HepG2 (cell line): ENCODE data around the gene CST8. TPM values are rescaled to one million over a fixed set of nuclear protein-coding genes. Genes with fewer than 3 reads are reported as not detected.

ENCODE experiments used
- ATAC-seq: fragments of 200-7000 bp; cut with Tn5 transposase; 3 replicates; pipeline ENCODE4 v1.9.1; 2020; ENCODE audit warnings: mild to moderate bottlenecking, moderate library complexity
- BruUV-seq: library from RNA; stranded (reverse); fragments of 400-500 nt; replicated peaks from 2 replicates; lab custom pipeline; 2021; lab: Mats Ljungman, UMichigan
- CTCF ChIA-PET: fragments of 300-600 bp; formaldehyde crosslinking; extraction: SDS; loops from one replicate; lab custom pipeline; 2021; ENCODE audit warnings: low total read pairs, inconsistent platforms, low intra/inter-chr PET ratio; lab: Yijun Ruan, JAX
- POLR2A ChIA-PET: fragments of 350-600 bp; sonication (Branson Sonifier 250); formaldehyde crosslinking; loops from one replicate; lab custom pipeline; 2020; ENCODE audit warnings: antibody characterized with exemption, inconsistent platforms; lab: Yijun Ruan, JAX
- DNase-seq: peaks from one replicate; pipeline ENCODE4 v3.0.0-alpha.2; 2015; ENCODE audit warnings: low spot score
- FAIRE-seq: peaks from 3 replicates; lab custom pipeline; 2011; peaks lifted over from hg19 to GRCh38; lab: Jason Lieb, UNC
- H2AFZ ChIP-seq: one replicate; pipeline ENCODE4 v1.6.1; 2011; ENCODE audit warnings: low read length, inconsistent platforms
- H3K27ac ChIP-seq: fragments of 300-600 bp; 3 replicates; pipeline ENCODE4 v1.8.0; 2011; ENCODE audit warnings: mixed run types, mild to moderate bottlenecking, mixed read lengths, low read length, inconsistent platforms; ENCODE audit not compliant: insufficient read depth; ENCODE audit errors: extremely low read length
- H3K27me3 ChIP-seq, 2 experiments: fragments of 200-600 bp in 1 of 2; 2 replicates in 1 of 2; 3 replicates in 1 of 2; pipeline versions ENCODE4 v1.6.0 to v1.8.0; 2011; ENCODE audit warnings: low read length in 2 of 2, mild to moderate bottlenecking in 2 of 2, moderate library complexity in 2 of 2, inconsistent platforms in 1 of 2; ENCODE audit not compliant: insufficient read depth in 2 of 2, control insufficient read depth in 1 of 2
- H3K36me3 ChIP-seq, 2 experiments: fragments of 200-600 bp in 1 of 2; replicated peaks in 1 of 2; 2 replicates in 1 of 2; 3 replicates in 1 of 2; pipeline versions ENCODE4 v1.5.1 to v1.8.0; 2011; ENCODE audit warnings: low read length in 2 of 2, inconsistent platforms in 1 of 2; ENCODE audit not compliant: insufficient read depth in 2 of 2, control insufficient read depth in 1 of 2
- H3K4me1 ChIP-seq: 2 replicates; pipeline ENCODE4 v1.5.1; 2012; ENCODE audit warnings: low read length, inconsistent platforms; ENCODE audit not compliant: insufficient read depth
- H3K4me2 ChIP-seq: 2 replicates; pipeline ENCODE4 v1.6.0; 2011; ENCODE audit warnings: low read depth, low read length, inconsistent platforms
- H3K4me3 ChIP-seq, 3 experiments: fragments of 200-600 bp in 1 of 3; sonication (generic), shearing (Covaris generic) in 1 of 3; replicated peaks in 1 of 3; 2 replicates each; pipeline ENCODE4 v1.5.1; 2011 to 2016; ENCODE audit warnings: low read length in 3 of 3, inconsistent platforms in 2 of 3, low read depth in 2 of 3, mild to moderate bottlenecking in 2 of 3, control low read depth in 1 of 3, mixed read lengths in 1 of 3; ENCODE audit not compliant: insufficient read depth in 1 of 3
- H3K79me2 ChIP-seq: one replicate; pipeline ENCODE4 v1.6.1; 2011; ENCODE audit warnings: low read length, inconsistent platforms; ENCODE audit not compliant: insufficient read depth
- H3K9ac ChIP-seq: 2 replicates; pipeline ENCODE4 v1.6.0; 2011; ENCODE audit warnings: mild to moderate bottlenecking, low read depth, low read length, inconsistent platforms; ENCODE audit not compliant: insufficient read depth
- H3K9me3 ChIP-seq: 2 replicates; pipeline ENCODE4 v1.5.1; 2012; ENCODE audit warnings: mild to moderate bottlenecking, low read length
- H4K20me1 ChIP-seq: 2 replicates; pipeline ENCODE4 v1.6.0; 2011; ENCODE audit warnings: inconsistent platforms, mild to moderate bottlenecking, low read length, moderate library complexity; ENCODE audit not compliant: insufficient read depth
- BCLAF1 ChIP-seq: fragments of 450-650 bp; IDR thresholded peaks from 2 replicates; pipeline ENCODE4 v1.6.1; 2017; ENCODE audit warnings: mild to moderate bottlenecking
- CENPBD1 ChIP-seq: sonication (generic); formaldehyde crosslinking; IDR thresholded peaks from 2 replicates; pipeline ENCODE4 v1.8.0; 2022; ENCODE audit warnings: missing genetic modification reagents, low read depth, mild to moderate bottlenecking, borderline replicate concordance
- GLI4 ChIP-seq: sonication (generic); formaldehyde crosslinking; IDR thresholded peaks from 2 replicates; pipeline ENCODE4 v1.5.1; 2020; ENCODE audit warnings: missing genetic modification reagents, mild to moderate bottlenecking, moderate library complexity, borderline replicate concordance
- GTF2F1 ChIP-seq: fragments of 150-350 bp; IDR thresholded peaks from 2 replicates; pipeline ENCODE4 v1.6.1; 2014; ENCODE audit warnings: low read length
- PCBP1 ChIP-seq: fragments of 200-400 bp; formaldehyde crosslinking; IDR thresholded peaks from 2 replicates; pipeline ENCODE4 v1.6.1; 2017; ENCODE audit warnings: mild to moderate bottlenecking, low read depth, low read length, borderline replicate concordance
- SMAD1 ChIP-seq: sonication (generic); formaldehyde crosslinking; IDR thresholded peaks from 2 replicates; pipeline ENCODE4 v1.4.0; 2020; ENCODE audit warnings: missing genetic modification reagents, low read depth, mild to moderate bottlenecking, borderline replicate concordance
- TGIF2 ChIP-seq: IDR thresholded peaks from 2 replicates; pipeline ENCODE4 v1.6.1; 2016; ENCODE audit warnings: control low read depth, missing compliant biosample characterization
- THYN1 ChIP-seq: sonication (generic); formaldehyde crosslinking; IDR thresholded peaks from 2 replicates; pipeline ENCODE4 v1.8.1; 2023; ENCODE audit warnings: low read depth, mild to moderate bottlenecking, moderate library complexity, missing genetic modification reagents, borderline replicate concordance
- TRIM24 ChIP-seq: sonication (generic); formaldehyde crosslinking; IDR thresholded peaks from 2 replicates; pipeline ENCODE4 v1.8.0; 2022; ENCODE audit warnings: mild to moderate bottlenecking, missing genetic modification reagents
- ZNF253 ChIP-seq: sonication (generic); formaldehyde crosslinking; IDR thresholded peaks from 2 replicates; pipeline ENCODE4 v1.8.0; 2022; ENCODE audit warnings: mild to moderate bottlenecking, missing genetic modification reagents, borderline replicate concordance
- ZNF260 ChIP-seq: sonication (generic); formaldehyde crosslinking; IDR thresholded peaks from 2 replicates; pipeline ENCODE4 v1.4.0; 2020; ENCODE audit warnings: missing genetic modification reagents, low read depth, mild to moderate bottlenecking, borderline replicate concordance
- ZNF3 ChIP-seq: IDR thresholded peaks from 2 replicates; pipeline ENCODE4 v1.7.0; 2017; ENCODE audit warnings: inconsistent platforms
- ZNF749 ChIP-seq: sonication (generic); formaldehyde crosslinking; IDR thresholded peaks from 2 replicates; pipeline ENCODE4 v1.8.0; 2022; ENCODE audit warnings: mild to moderate bottlenecking, missing genetic modification reagents, moderate library complexity, borderline replicate concordance
- ZUFSP ChIP-seq: sonication (generic); formaldehyde crosslinking; IDR thresholded peaks from 2 replicates; pipeline ENCODE4 v1.9.0; 2021; ENCODE audit warnings: missing genetic modification reagents, mild to moderate bottlenecking, borderline replicate concordance
- WGBS: methylation state at CpG from one replicate; pipeline ENCODE4 v1.1.6; 2017; ENCODE audit warnings: low lambda C conversion rate; 5-methylcytosine and 5-hydroxymethylcytosine counted together
- in situ Hi-C: cut with HindIII; loops from 2 replicates; pipeline ENCODE4 v1.10.0; 2017; ENCODE audit warnings: low pct_unique_long_range_greater_than_20kb; ENCODE audit not compliant: extremely low pct_ligation_motif_present
- intact Hi-C: fragments of 100-400 bp; cut with micrococcal nuclease; formaldehyde crosslinking; loops from one replicate; pipeline ENCODE4 v1.10.0; 2022; ENCODE audit not compliant: unreplicated experiment
- polyA plus RNA-seq, 8 experiments: library from polyadenylated mRNA; depleted of rRNA in 3 of 8; stranded (reverse) in 7 of 8; unstranded in 1 of 8; fragments of >200 nt; fragmentation: Illumina TruSeq in 4 of 8; extraction: Trizol in 4 of 8; gene quantifications; 2 replicates each; pipeline versions ENCODE4 v1.2.1 to v1.2.3, GENCODE V29; 2011 to 2016; ENCODE audit warnings: low read depth in 4 of 8, missing spikeins in 1 of 8, mixed read lengths in 1 of 8; ENCODE audit not compliant: insufficient read depth in 1 of 8
- total RNA-seq, 5 experiments: library from RNA; depleted of rRNA; stranded (reverse); fragments of >200 nt; fragmentation: Illumina TruSeq; extraction: Trizol; gene quantifications; 2 replicates each; pipeline ENCODE4 v1.2.3, GENCODE V29; 2016; ENCODE audit warnings: low read depth in 1 of 5

CST8 gene
- total and polyA plus RNA-seq, 2 of the 13 experiments (the other 11 are each of a cell fraction or from before 2014, with no cell fraction given), result not detected

GRCh38 chr20:23441850-23442313 is 49.0 kb upstream of the CST8 start (continued):
- TF ChIP-seq ZNF3 (CRISPR knock-in tag) (no peak), GLI4 (CRISPR knock-in tag) (no peak), PCBP1 (no peak), ZNF260 (CRISPR knock-in tag) (no peak), TRIM24 (CRISPR knock-in tag) (no peak), TGIF2 (CRISPR knock-in tag) (no peak), ZUFSP (CRISPR knock-in tag) (no peak), THYN1 (CRISPR knock-in tag) (no peak), CENPBD1 (CRISPR knock-in tag) (no peak)
- TF ChIP-seq, all 625 proteins: peak for 88

GRCh38 chr20:23442436-23442835 is 48.5 kb upstream of the CST8 start:
- Histone ChIP-seq H3K79me2 (no peaks in the 10 kb centered on the region), H3K36me3 (no peaks in the 10 kb centered on the region), H4K20me1 (no peaks in the 10 kb centered on the region), H3K4me2 (no peak overlapping the region), H3K27me3 (peaks cover 0 to 11% of the 10 kb centered on the region in 2 experiments; a peak in 2 of 5 replicates), H2AFZ (no peak overlapping the region), H3K9me3 (no peaks in the 10 kb centered on the region), H3K27ac (no peak overlapping the region), H3K4me3 (no peak overlapping the region), H3K9ac (no peak overlapping the region), H3K4me1 (peaks cover 13% of the 10 kb centered on the region)
- DNase-seq (no peak), FAIRE-seq (no peak), ATAC-seq (no peak)
- POLR2A ChIA-PET, result interaction anchor here (1.3 to 1.9 kb wide), 2 partner anchors 166 to 219 kb away, joined by 5 to 6 read pairs; no protein-coding TSS in a partner anchor
- TF ChIP-seq BCLAF1 (no peak), ZNF749 (0 out of 2 replicates have a peak, but pooled peaks have one; percentile 0), ZNF253 (0 out of 2 replicates have a peak, but pooled peaks have one; percentile 39), GTF2F1 (no peak), SMAD1 (CRISPR knock-in tag) (0 out of 2 replicates have a peak, but pooled peaks have one; percentile 13)
- CTCF ChIA-PET, result interaction anchor here (1.2 to 4.1 kb wide), 3 partner anchors 164 to 226 kb away, joined by 6 to 71 read pairs (median 8); partner anchors contain the start of gene CST9
- no TSS peak for BruUV-seq
- 21% methylated on average over 5 of the region's 5 CpGs for whole genome bisulfite sequencing
- in situ Hi-C loops (loop anchor here (5.0 kb wide), 1 partner anchor 165 kb away; the partner anchor contains the start of gene CST9), intact Hi-C loops (loop anchor here (5.0 kb wide), 1 partner anchor 280 kb away; no protein-coding TSS in a partner anchor)
